ENCODE data around the gene RECQL5. TPM values are rescaled to one million over a fixed set of nuclear protein-coding genes. Genes with fewer than 3 reads are reported as not detected.

Gene RECQL5
- total and polyA plus RNA-seq, 2 of the 8 experiments (the other 6 are each of a cell fraction or from before 2014, with no cell fraction given): 15.1 to 41.1 TPM

GRCh38 chr17:75622771-75623273, 44.1 kb downstream of the RECQL5 start (continued):
- TF ChIP-seq EP300 (IDR thresholded peaks at IDR 0.05; ENCODE audit: borderline replicate concordance in 1 of 2, low read depth in 2 of 2, low read length in 2 of 2): no peak
- TF ChIP-seq NANOG (IDR thresholded peaks at IDR 0.05; ENCODE audit: insufficient read depth, low read depth, low read length, poor library complexity, severe bottlenecking): no peak

All from H1 (cell line).